DND-41 (cell line): ENCODE measurements around the gene NFKBIE.

Experiments used
- ATAC-seq: fragments of 200-7000 bp; cut with Tn5 transposase; 3 replicates; pipeline ENCODE4 v1.9.1; 2021; ENCODE audit warnings: low read depth; ENCODE audit not compliant: insufficient read depth
- DNase-seq: peaks from one replicate; pipeline ENCODE4 v3.0.0-alpha.2; 2020
- H2AFZ ChIP-seq: 2 replicates; pipeline ENCODE4 v1.6.0; 2012; ENCODE audit warnings: low read depth, low read length
- H3K27ac ChIP-seq: 2 replicates; pipeline ENCODE4 v1.5.1; 2012; ENCODE audit warnings: low read length, inconsistent platforms
- H3K27me3 ChIP-seq: fragments of 200-600 bp; sonication (generic); 2 replicates; pipeline ENCODE4 v1.6.0; 2012; ENCODE audit warnings: low read length, mild to moderate bottlenecking, inconsistent platforms; ENCODE audit not compliant: insufficient read depth, poor library complexity
- H3K36me3 ChIP-seq: 2 replicates; pipeline ENCODE4 v1.5.1; 2012; ENCODE audit warnings: low read length, inconsistent platforms; ENCODE audit not compliant: insufficient read depth
- H3K4me1 ChIP-seq: 2 replicates; pipeline ENCODE4 v1.5.1; 2012; ENCODE audit warnings: mild to moderate bottlenecking, low read length; ENCODE audit not compliant: insufficient read depth
- H3K4me2 ChIP-seq: 2 replicates; pipeline ENCODE4 v1.6.0; 2012; ENCODE audit warnings: mild to moderate bottlenecking, moderate library complexity, low read length, inconsistent platforms; ENCODE audit not compliant: insufficient read depth
- H3K4me3 ChIP-seq, 2 experiments: fragments of 200-600 bp in 1 of 2; shearing (Covaris generic) in 1 of 2; 2 replicates each; pipeline ENCODE4 v1.5.1; 2012 to 2016; ENCODE audit warnings: inconsistent platforms in 2 of 2, low read length in 2 of 2, mild to moderate bottlenecking in 2 of 2, low read depth in 1 of 2, moderate library complexity in 1 of 2
- H3K79me2 ChIP-seq: 2 replicates; pipeline ENCODE4 v1.6.0; 2012; ENCODE audit warnings: low read length, inconsistent platforms; ENCODE audit not compliant: insufficient read depth
- H3K9ac ChIP-seq: 2 replicates; pipeline ENCODE4 v1.6.0; 2012; ENCODE audit warnings: low read depth, mild to moderate bottlenecking, inconsistent platforms, low read length, moderate library complexity
- H3K9me3 ChIP-seq: 2 replicates; pipeline ENCODE4 v1.5.1; 2012; ENCODE audit warnings: low read length, moderate library complexity, mild to moderate bottlenecking, inconsistent platforms; ENCODE audit not compliant: insufficient read depth, severe bottlenecking
- H4K20me1 ChIP-seq: 2 replicates; pipeline ENCODE4 v1.6.0; 2012; ENCODE audit warnings: low read length; ENCODE audit not compliant: insufficient read depth
- CTCF ChIP-seq: IDR thresholded peaks from 2 replicates; pipeline ENCODE4 v1.5.1; 2012; ENCODE audit warnings: borderline replicate concordance, low read length, moderate library complexity, mild to moderate bottlenecking; ENCODE audit not compliant: poor library complexity, severe bottlenecking; ENCODE audit errors: extremely low read depth
- EZH2 ChIP-seq: IDR thresholded peaks from 3 replicates; pipeline ENCODE4 v1.6.1; 2012; ENCODE audit warnings: borderline replicate concordance, low read depth, mild to moderate bottlenecking, moderate library complexity, low read length, inconsistent platforms; ENCODE audit not compliant: severe bottlenecking

The NFKBIE gene

GRCh38 chr6:44246663-44247337 is 18.6 kb downstream of the NFKBIE start, which contains the start of gene HSP90AB1:
Gene HSP90AB1, plus strand, starts transcription at chr6:44247101. Its CDS starts 1,529 bp downstream, at chr6:44248630.
- Histone ChIP-seq H2AFZ (peak within 1 kb of the TSS; percentile 95), H3K4me2 (peak within 1 kb of the TSS; percentile 92), H3K79me2 (peaks cover 48% of the 10 kb centered on the region), H3K9me3 (no peaks in the 10 kb centered on the region), H3K4me3 (peak within 1 kb of the TSS; percentile 84 to 94), H3K36me3 (peaks cover 44% of the 10 kb centered on the region), H3K9ac (peak within 1 kb of the TSS; percentile 93), H3K27ac (peak within 1 kb of the TSS; percentile 92), H3K4me1 (peaks cover 53% of the 10 kb centered on the region), H4K20me1 (peaks cover 48% of the 10 kb centered on the region), H3K27me3 (no peaks in the 10 kb centered on the region)
- peak; percentile 95 for DNase-seq
- TF ChIP-seq CTCF, result no peak
- peak; percentile 83 for ATAC-seq

- H3K4me3 ChIP-seq, result peak overlapping the region; percentile 84 to 94; a peak in 3 of 4 replicates
- H2AFZ ChIP-seq, result peak overlapping the region; percentile 95
- H4K20me1 ChIP-seq, result peaks cover 42% of the 10 kb centered on the region
- H3K9ac ChIP-seq, result peak overlapping the region; percentile 93
- TF ChIP-seq EZH2, result no peak
- TF ChIP-seq CTCF, result peak; percentile 49
- ATAC-seq (peak; percentile 60), DNase-seq (peak; percentile 83)
- peaks cover 48% of the 10 kb centered on the region for H3K4me1 ChIP-seq
- no peaks in the 10 kb centered on the region for H3K27me3 ChIP-seq
- H3K27ac ChIP-seq, result peak overlapping the region; percentile 92
- peak overlapping the region; percentile 92 for H3K4me2 ChIP-seq
- peaks cover 43% of the 10 kb centered on the region for H3K79me2 ChIP-seq
- H3K9me3 ChIP-seq, result no peaks in the 10 kb centered on the region
- peaks cover 37% of the 10 kb centered on the region for H3K36me3 ChIP-seq
Observed at GRCh38 chr6:44245912-44246662, 19.3 kb downstream of the NFKBIE start.

- Histone ChIP-seq H3K36me3 (peaks cover 31% of the 10 kb centered on the region), H3K4me1 (peaks cover 42% of the 10 kb centered on the region), H3K27me3 (no peaks in the 10 kb centered on the region), H3K4me2 (peak overlapping the region; percentile 92), H2AFZ (peak overlapping the region; percentile 95), H3K4me3 (peak overlapping the region in 1 of 2 experiments; percentile 84; a peak in 2 of 4 replicates), H3K9ac (peak overlapping the region; percentile 93), H3K9me3 (no peaks in the 10 kb centered on the region), H3K79me2 (peaks cover 36% of the 10 kb centered on the region), H4K20me1 (peaks cover 35% of the 10 kb centered on the region), H3K27ac (no peak overlapping the region)
- DNase-seq (no peak), ATAC-seq (no peak)
- TF ChIP-seq EZH2, result no peak
- no peak for TF ChIP-seq CTCF
Observed at GRCh38 chr6:44245391-44245911, 19.9 kb downstream of the NFKBIE start.
